MCF 10A (cell line): ENCODE data around the gene ROGDI. TPM values are rescaled to one million over a fixed set of nuclear protein-coding genes. Genes with fewer than 3 reads are reported as not detected.

Experiments used
- BruUV-seq: library from RNA; stranded (reverse); fragments of 400-500 nt; replicated peaks from 2 replicates; lab custom pipeline; 2021; lab: Mats Ljungman, UMichigan
- CTCF ChIA-PET: fragments of 300-600 bp; sonication (Branson Sonifier 250); formaldehyde crosslinking; extraction: SDS; loops from one replicate; lab custom pipeline; 2021; ENCODE audit warnings: antibody characterized with exemption, inconsistent platforms; lab: Yijun Ruan, JAX
- POLR2A ChIA-PET: fragments of 300-600, 350-650 bp; sonication (Branson Sonifier 250); formaldehyde crosslinking; extraction: SDS; loops from one replicate; lab custom pipeline; 2020; ENCODE audit warnings: antibody characterized with exemption, inconsistent platforms; lab: Yijun Ruan, JAX
- DNase-seq: peaks from one replicate; pipeline ENCODE4 v3.0.0-alpha.2; 2018; ENCODE audit not compliant: unreplicated experiment
- H3K27ac Mint-ChIP-seq: one replicate; pipeline ENCODE4 v1.8.0; 2022; ENCODE audit warnings: mild to moderate bottlenecking, low read depth, mixed read lengths; ENCODE audit not compliant: unreplicated experiment
- H3K27me3 Mint-ChIP-seq: one replicate; pipeline ENCODE4 v1.8.0; 2022; ENCODE audit warnings: mixed read lengths; ENCODE audit not compliant: insufficient read depth, unreplicated experiment
- H3K36me3 Mint-ChIP-seq: one replicate; pipeline ENCODE4 v1.8.0; 2022; ENCODE audit warnings: mild to moderate bottlenecking, moderate library complexity, mixed read lengths; ENCODE audit not compliant: insufficient read depth, unreplicated experiment
- H3K4me1 Mint-ChIP-seq: one replicate; pipeline ENCODE4 v1.8.0; 2022; ENCODE audit warnings: mixed read lengths; ENCODE audit not compliant: insufficient read depth, unreplicated experiment
- H3K4me3 Mint-ChIP-seq: one replicate; pipeline ENCODE4 v1.8.0; 2022; ENCODE audit warnings: mild to moderate bottlenecking, moderate library complexity, mixed read lengths; ENCODE audit not compliant: unreplicated experiment
- H3K9me3 Mint-ChIP-seq: one replicate; pipeline ENCODE4 v1.8.0; 2022; ENCODE audit warnings: mixed read lengths; ENCODE audit not compliant: unreplicated experiment
- CTCF ChIP-seq: fragments of 200-600 bp; IDR thresholded peaks from one replicate; pipeline ENCODE4 v1.8.0; 2022; ENCODE audit warnings: antibody characterized with exemption, mild to moderate bottlenecking; ENCODE audit not compliant: unreplicated experiment
- intact Hi-C: fragments of 100-400 bp; cut with micrococcal nuclease; formaldehyde crosslinking; loops from 2 replicates; pipeline ENCODE4 v1.14.1; 2022
- total RNA-seq: library from RNA; stranded (reverse); gene quantifications from 2 replicates; pipeline ENCODE4 v1.2.3, GENCODE V29; 2022

The ROGDI gene
- total RNA-seq, 1 experiment from 2014 or later = 5.9 TPM

GRCh38 chr16:4780235-4780634 is 22.2 kb downstream of the ROGDI start:
- Mint-ChIP-seq H3K27ac (no peak overlapping the region), H3K36me3 (no peaks in the 10 kb centered on the region), H3K9me3 (no peaks in the 10 kb centered on the region), H3K4me1 (no peaks in the 10 kb centered on the region), H3K27me3 (no peaks in the 10 kb centered on the region), H3K4me3 (no peak overlapping the region)
- intact Hi-C loops = no loop called here
- ChIA-PET POLR2A (no interaction called here), CTCF (interaction anchor here (0.7 kb wide), 1 partner anchor 23 kb away, joined by 3 read pairs; no protein-coding TSS in a partner anchor)
- no peak for TF ChIP-seq CTCF
- no TSS peak for BruUV-seq
- DNase-seq = no peak

GRCh38 chr16:4778050-4778392 is 24.4 kb downstream of the ROGDI start:
- Mint-ChIP-seq H3K9me3 (no peaks in the 10 kb centered on the region), H3K4me1 (no peaks in the 10 kb centered on the region), H3K36me3 (no peaks in the 10 kb centered on the region), H3K4me3 (no peak overlapping the region), H3K27ac (no peak overlapping the region), H3K27me3 (no peaks in the 10 kb centered on the region)
- ChIA-PET POLR2A (interaction anchor here (0.6 to 0.9 kb wide), 2 partner anchors 10 to 244 kb away, joined by 3 read pairs; no protein-coding TSS in a partner anchor), CTCF (no interaction called here)
- TF ChIP-seq CTCF = no peak
- DNase-seq = no peak
- intact Hi-C loops = no loop called here
- no TSS peak for BruUV-seq

- Mint-ChIP-seq H3K36me3 (no peaks in the 10 kb centered on the region), H3K9me3 (no peaks in the 10 kb centered on the region), H3K4me3 (no peak overlapping the region), H3K27me3 (no peaks in the 10 kb centered on the region), H3K4me1 (no peaks in the 10 kb centered on the region), H3K27ac (no peak overlapping the region)
- intact Hi-C loops = no loop called here
- no peak for DNase-seq
- no peak for TF ChIP-seq CTCF
- BruUV-seq = no TSS peak
- ChIA-PET POLR2A (interaction anchor here (0.6 to 0.9 kb wide), 2 partner anchors 9 to 244 kb away, joined by 3 read pairs; no protein-coding TSS in a partner anchor), CTCF (no interaction called here)
These were observed 24.9 kb downstream of the ROGDI start for GRCh38 chr16:4777339-4778049.

GRCh38 chr16:4776141-4776705 is 26.2 kb downstream of the ROGDI start:
- no peaks in the 10 kb centered on the region for H3K27me3 Mint-ChIP-seq
- CTCF ChIA-PET = no interaction called here
- intact Hi-C loops = no loop called here
- H3K36me3 Mint-ChIP-seq = no peaks in the 10 kb centered on the region
- POLR2A ChIA-PET = no interaction called here
- H3K9me3 Mint-ChIP-seq = no peaks in the 10 kb centered on the region
- no peak overlapping the region for H3K27ac Mint-ChIP-seq
- no peaks in the 10 kb centered on the region for H3K4me1 Mint-ChIP-seq
- DNase-seq = no peak
- TF ChIP-seq CTCF = no peak
- no peak overlapping the region for H3K4me3 Mint-ChIP-seq
- BruUV-seq = no TSS peak
